CD14-positive monocyte (primary cell): ENCODE measurements around the gene MRPL57. TPM values are rescaled to one million over a fixed set of nuclear protein-coding genes. Genes with fewer than 3 reads are reported as not detected.

ENCODE experiments used
- DNase-seq, 3 donors: peaks; one replicate each; pipeline ENCODE4 v3.0.0-alpha.2; 2011 to 2022
- H2AFZ ChIP-seq: 2 replicates; pipeline ENCODE4 v1.6.0; 2012; ENCODE audit warnings: mild to moderate bottlenecking, low read depth, low read length, inconsistent platforms; ENCODE audit not compliant: insufficient read depth, poor library complexity, severe bottlenecking
- H3K27ac ChIP-seq, 2 donors: 1 replicate in 1 of 2; 2 replicates in 1 of 2; pipeline ENCODE4 v1.5.1; 2012 to 2013; ENCODE audit warnings: low read length in 2 of 2, control low read depth in 1 of 2, inconsistent platforms in 1 of 2, low read depth in 1 of 2, mild to moderate bottlenecking in 1 of 2
- H3K27me3 ChIP-seq, 2 donors: one replicate each; pipeline versions ENCODE4 v1.6.0 to v1.6.1; 2011 to 2013; ENCODE audit warnings: low read length in 2 of 2; ENCODE audit not compliant: control insufficient read depth in 2 of 2, insufficient read depth in 2 of 2
- H3K36me3 ChIP-seq, 2 donors: replicated peaks in 1 of 2; 1 replicate in 1 of 2; 2 replicates in 1 of 2; pipeline versions ENCODE4 v1.5.1 to v1.6.1; 2012 to 2013; ENCODE audit warnings: low read length in 2 of 2, control low read depth in 1 of 2, inconsistent platforms in 1 of 2, mild to moderate bottlenecking in 1 of 2; ENCODE audit not compliant: insufficient read depth in 2 of 2, control insufficient read depth in 1 of 2
- H3K4me1 ChIP-seq, 2 donors: 1 replicate in 1 of 2; 2 replicates in 1 of 2; pipeline versions ENCODE4 v1.5.1 to v1.6.1; 2012 to 2013; ENCODE audit warnings: low read length in 2 of 2, control low read depth in 1 of 2, inconsistent platforms in 1 of 2, mild to moderate bottlenecking in 1 of 2, moderate library complexity in 1 of 2; ENCODE audit not compliant: insufficient read depth in 2 of 2, control insufficient read depth in 1 of 2
- H3K4me2 ChIP-seq: replicated peaks from 2 replicates; pipeline ENCODE3; 2012; ENCODE audit warnings: low read length, moderate library complexity, mild to moderate bottlenecking; ENCODE audit not compliant: poor library complexity, severe bottlenecking; ENCODE audit errors: extremely low read depth
- H3K4me3 ChIP-seq, 3 experiments: fragments of 200-600 bp in 1 of 3; sonication (generic) in 1 of 3; replicated peaks in 1 of 3; 1 replicate in 2 of 3; 2 replicates in 1 of 3; pipeline ENCODE4 v1.5.1; 2011 to 2013; ENCODE audit warnings: low read length in 3 of 3, mild to moderate bottlenecking in 3 of 3, control low read depth in 2 of 3, low read depth in 2 of 3, inconsistent platforms in 1 of 3, moderate library complexity in 1 of 3
- H3K79me2 ChIP-seq: 2 replicates; pipeline ENCODE4 v1.6.0; 2012; ENCODE audit warnings: mild to moderate bottlenecking, control low read depth, inconsistent platforms, low read length, moderate library complexity; ENCODE audit not compliant: insufficient read depth
- H3K9ac ChIP-seq: 2 replicates; pipeline ENCODE4 v1.6.0; 2017; ENCODE audit warnings: low read length, mild to moderate bottlenecking; ENCODE audit not compliant: insufficient read depth, poor library complexity, severe bottlenecking
- H3K9me3 ChIP-seq, 2 donors: replicated peaks in 1 of 2; 1 replicate in 1 of 2; 2 replicates in 1 of 2; pipeline versions ENCODE4 v1.5.1 to v1.6.1; 2012 to 2013; ENCODE audit warnings: low read length in 2 of 2, control low read depth in 1 of 2; ENCODE audit not compliant: control insufficient read depth in 1 of 2, insufficient read depth in 1 of 2
- H4K20me1 ChIP-seq: 2 replicates; pipeline ENCODE4 v1.6.0; 2012; ENCODE audit warnings: mild to moderate bottlenecking, low read length, control low read depth, moderate library complexity; ENCODE audit not compliant: insufficient read depth
- H3K27ac Mint-ChIP-seq, 7 donors: one replicate each; pipeline ENCODE4 v1.8.0; 2020; ENCODE audit warnings: mild to moderate bottlenecking in 7 of 7, mixed read lengths in 7 of 7, moderate library complexity in 6 of 7, inconsistent platforms in 2 of 7
- H3K27me3 Mint-ChIP-seq, 3 donors: one replicate each; pipeline ENCODE4 v1.8.0; 2021 to 2022; ENCODE audit warnings: low read depth in 3 of 3, mild to moderate bottlenecking in 3 of 3, mixed read lengths in 3 of 3, moderate library complexity in 3 of 3, inconsistent platforms in 1 of 3
- H3K36me3 Mint-ChIP-seq, 2 donors: one replicate each; pipeline ENCODE4 v1.8.0; 2020; ENCODE audit warnings: mixed read lengths in 2 of 2, inconsistent platforms in 1 of 2, mild to moderate bottlenecking in 1 of 2
- H3K4me1 Mint-ChIP-seq: one replicate; pipeline ENCODE4 v1.8.0; 2020; ENCODE audit warnings: mild to moderate bottlenecking, mixed read lengths
- H3K4me3 Mint-ChIP-seq, 2 donors: one replicate each; pipeline ENCODE4 v1.8.0; 2020; ENCODE audit warnings: mild to moderate bottlenecking in 2 of 2, mixed read lengths in 2 of 2, moderate library complexity in 1 of 2
- H3K9me3 Mint-ChIP-seq, 7 donors: one replicate each; pipeline ENCODE4 v1.8.0; 2020 to 2022; ENCODE audit warnings: mixed read lengths in 7 of 7, mild to moderate bottlenecking in 6 of 7, moderate library complexity in 6 of 7, inconsistent platforms in 2 of 7
- CTCF ChIP-seq: fragments of 200-600 bp; IDR thresholded peaks from one replicate; pipeline ENCODE4 v1.8.0; 2022; ENCODE audit warnings: antibody characterized with exemption, mild to moderate bottlenecking
- WGBS: methylation state at CpG from one replicate; pipeline ENCODE4 v1.1.5; 2013; ENCODE audit warnings: missing lambda C conversion rate; ENCODE audit not compliant: insufficient coverage; 5-methylcytosine and 5-hydroxymethylcytosine counted together
- intact Hi-C, 2 donors: fragments of 100-400 bp; cut with micrococcal nuclease; formaldehyde crosslinking; loops; one replicate each; pipeline versions ENCODE4 v1.15.0 to v1.15.1; 2023
- polyA plus RNA-seq, 3 donors: library from polyadenylated mRNA; depleted of rRNA in 1 of 3; unstranded in 2 of 3; stranded (reverse) in 1 of 3; fragments of 300-500 nt in 2 of 3; fragments of >200 nt in 1 of 3; fragmentation: Illumina TruSeq in 2 of 3; gene quantifications; 1 replicate in 2 of 3; 2 replicates in 1 of 3; pipeline ENCODE4 v1.2.3, GENCODE V29; 2012 to 2021

The MRPL57 gene
- polyA plus RNA-seq, 3 donors = 6.8 to 52.3 (median 41.1) TPM

- H3K36me3 Mint-ChIP-seq = peaks cover 36 to 51% of the 10 kb centered on the region in 2 donors
- Histone ChIP-seq H3K27me3 (no peaks in the 10 kb centered on the region), H3K79me2 (peaks cover 18% of the 10 kb centered on the region), H3K36me3 (peaks cover 22 to 57% of the 10 kb centered on the region in 2 donors), H3K4me2 (no peak overlapping the region), H3K27ac (no peak overlapping the region), H3K9ac (no peak overlapping the region), H3K4me1 (peaks cover 0 to 2% of the 10 kb centered on the region in 2 donors), H4K20me1 (peaks cover 37% of the 10 kb centered on the region), H3K4me3 (no peak overlapping the region), H3K9me3 (no peaks in the 10 kb centered on the region), H2AFZ (no peak overlapping the region)
- no CpG with 5 or more reads among the region's 1 CpG for WGBS
- H3K9me3 Mint-ChIP-seq = no peaks in the 10 kb centered on the region
- peaks cover 8% of the 10 kb centered on the region for H3K4me1 Mint-ChIP-seq
- no peaks in the 10 kb centered on the region for H3K27me3 Mint-ChIP-seq
- no peak for TF ChIP-seq CTCF
- intact Hi-C loops = no loop called here
- no peak overlapping the region for H3K4me3 Mint-ChIP-seq
- DNase-seq = no peak
- H3K27ac Mint-ChIP-seq = no peak overlapping the region
Measured at GRCh38 chr13:21149568-21149967, 26.9 kb upstream of the MRPL57 start.

DNA sequence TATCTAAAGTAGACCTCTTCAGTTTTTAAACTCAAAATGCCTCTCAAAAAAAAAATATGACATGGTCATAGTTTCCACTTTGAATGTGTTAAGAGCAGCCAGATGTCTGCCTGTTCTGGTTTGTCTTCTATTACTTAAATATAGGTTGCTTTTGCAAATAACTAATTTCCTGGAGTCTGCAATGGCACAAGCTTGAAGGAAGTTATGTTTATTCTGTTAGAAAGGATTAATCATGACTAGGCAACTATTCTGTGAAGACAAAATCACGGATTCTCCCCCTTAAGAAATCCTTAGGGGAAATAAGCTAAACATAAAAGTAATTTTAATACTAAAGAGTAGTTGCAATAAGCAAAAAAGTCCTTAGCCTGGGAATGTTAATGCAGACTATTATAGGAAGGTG is 26.4 kb upstream of the MRPL57 start:
- Mint-ChIP-seq H3K9me3 (no peaks in the 10 kb centered on the region), H3K4me3 (no peak overlapping the region), H3K36me3 (peaks cover 34 to 50% of the 10 kb centered on the region in 2 donors), H3K4me1 (peaks cover 8% of the 10 kb centered on the region), H3K27ac (peak overlapping the region in 1 of 7 donors; percentile 29), H3K27me3 (no peaks in the 10 kb centered on the region)
- H3K27me3 ChIP-seq = no peaks in the 10 kb centered on the region
- intact Hi-C loops = no loop called here
- DNase-seq = no peak
- H3K4me3 ChIP-seq = no peak overlapping the region
- H3K4me2 ChIP-seq = no peak overlapping the region
- H3K36me3 ChIP-seq = peaks cover 26 to 56% of the 10 kb centered on the region in 2 donors
- peaks cover 32% of the 10 kb centered on the region for H4K20me1 ChIP-seq
- no peak overlapping the region for H2AFZ ChIP-seq
- no peaks in the 10 kb centered on the region for H3K9me3 ChIP-seq
- H3K27ac ChIP-seq = no peak overlapping the region
- peaks cover 0 to 2% of the 10 kb centered on the region in 2 donors for H3K4me1 ChIP-seq
- H3K9ac ChIP-seq = no peak overlapping the region
- no CpG with 5 or more reads among the region's 1 CpG for WGBS
- H3K79me2 ChIP-seq = peaks cover 13% of the 10 kb centered on the region
- no peak for TF ChIP-seq CTCF
